HCT116 (cell line): ENCODE results near the gene DOCK3. TPM values are rescaled to one million over a fixed set of nuclear protein-coding genes. Genes with fewer than 3 reads are reported as not detected.

Source experiments
- ATAC-seq: fragments of 200-7000 bp; cut with Tn5 transposase; 2 replicates; pipeline ENCODE4 v1.9.1; 2020; ENCODE audit warnings: mild to moderate bottlenecking, moderate library complexity
- BruUV-seq: library from RNA; stranded (reverse); fragments of 400-500 nt; replicated peaks from 2 replicates; lab custom pipeline; 2021; lab: Mats Ljungman, UMichigan
- CTCF ChIA-PET: fragments of 300-600 bp; sonication (Branson Sonifier 250); formaldehyde crosslinking; loops from one replicate; lab custom pipeline; 2021; ENCODE audit warnings: antibody characterized with exemption; lab: Charles Lee
- POLR2A ChIA-PET: fragments of 300-600, 350-600 bp; sonication (Branson Sonifier 250); formaldehyde crosslinking; loops from one replicate; lab custom pipeline; 2021; ENCODE audit warnings: antibody characterized with exemption; lab: Charles Lee
- RAD21 ChIA-PET, 2 experiments: fragments of 300-600 bp; sonication (Branson Sonifier 250); formaldehyde crosslinking; loops; one replicate each; lab custom pipeline; 2023; ENCODE audit warnings: low total read pairs in 2 of 2; ENCODE audit not compliant: uncharacterized antibody in 2 of 2, unreplicated experiment in 2 of 2, low non-redundant PET in 1 of 2; lab: Charles Lee
- DNase-seq: peaks from one replicate; pipeline ENCODE4 v3.0.0-alpha.2; 2010; ENCODE audit warnings: low read depth, low spot score
- H2AFZ ChIP-seq: fragments of 200-600 bp; shearing (Covaris generic), sonication (generic); 2 replicates; pipeline ENCODE4 v1.6.1; 2017; ENCODE audit warnings: low read depth, mixed run types, mixed read lengths, antibody characterized with exemption, low read length; ENCODE audit not compliant: poor library complexity, severe bottlenecking
- H3K27ac ChIP-seq: 2 replicates; pipeline ENCODE4 v1.5.1; 2012; ENCODE audit warnings: low read depth, low read length
- H3K27me3 ChIP-seq: fragments of 200-600 bp; sonication (generic); 2 replicates; pipeline ENCODE4 v1.6.1; 2016; ENCODE audit warnings: mixed run types, low read length, mixed read lengths; ENCODE audit not compliant: insufficient read depth
- H3K36me3 ChIP-seq, 2 experiments: fragments of 200-500 bp in 1 of 2; fragments of 200-600 bp in 1 of 2; sonication (Bioruptor generic) in 1 of 2; sonication (generic) in 1 of 2; 2 replicates each; pipeline versions ENCODE4 v1.5.1 to v1.6.1; 2014 to 2016; ENCODE audit warnings: low read length in 2 of 2, inconsistent platforms in 1 of 2, mixed read lengths in 1 of 2, mixed run types in 1 of 2; ENCODE audit not compliant: insufficient read depth in 2 of 2, control insufficient read depth in 1 of 2
- H3K4me1 ChIP-seq, 2 experiments: fragments of 200-600 bp in 1 of 2; sonication (generic) in 1 of 2; 2 replicates each; pipeline versions ENCODE4 v1.5.1 to v1.6.1; 2012 to 2017; ENCODE audit warnings: low read length in 2 of 2, inconsistent platforms in 1 of 2, mild to moderate bottlenecking in 1 of 2, mixed read lengths in 1 of 2, mixed run types in 1 of 2, moderate library complexity in 1 of 2; ENCODE audit not compliant: insufficient read depth in 2 of 2, control insufficient read depth in 1 of 2
- H3K4me2 ChIP-seq: fragments of 200-600 bp; sonication (generic); 2 replicates; pipeline ENCODE4 v1.6.1; 2017; ENCODE audit warnings: mixed run types, low read length, mixed read lengths
- H3K4me3 ChIP-seq, 2 experiments: fragments of 200-600 bp in 1 of 2; sonication (generic) in 1 of 2; replicated peaks in 1 of 2; 2 replicates each; pipeline ENCODE4 v1.5.1; 2011 to 2016; ENCODE audit warnings: low read length in 2 of 2, control low read depth in 1 of 2, low read depth in 1 of 2, mild to moderate bottlenecking in 1 of 2, mixed read lengths in 1 of 2, mixed run types in 1 of 2
- H3K79me2 ChIP-seq: fragments of 200-600 bp; sonication (generic); 2 replicates; pipeline ENCODE4 v1.6.1; 2017; ENCODE audit warnings: mild to moderate bottlenecking, mixed run types, low read length, moderate library complexity, mixed read lengths; ENCODE audit not compliant: insufficient read depth
- H3K9ac ChIP-seq: fragments of 200-600 bp; sonication (generic); 2 replicates; pipeline ENCODE4 v1.6.1; 2016; ENCODE audit warnings: low read length, mixed read lengths
- H3K9me2 ChIP-seq: fragments of 200-600 bp; sonication (generic), shearing (Covaris generic); 2 replicates; pipeline ENCODE4 v1.6.1; 2017; ENCODE audit warnings: mixed run types, mild to moderate bottlenecking, moderate library complexity; ENCODE audit not compliant: insufficient read depth
- H3K9me3 ChIP-seq, 2 experiments: fragments of 200-500 bp in 1 of 2; fragments of 200-600 bp in 1 of 2; sonication (Bioruptor generic) in 1 of 2; sonication (generic) in 1 of 2; 2 replicates each; pipeline ENCODE4 v1.6.1; 2014 to 2017; ENCODE audit warnings: low read length in 2 of 2, mixed read lengths in 2 of 2, inconsistent platforms in 1 of 2, low read depth in 1 of 2, mild to moderate bottlenecking in 1 of 2, mixed run types in 1 of 2, moderate library complexity in 1 of 2; ENCODE audit not compliant: control insufficient read depth in 1 of 2, insufficient read depth in 1 of 2
- H4K20me1 ChIP-seq: fragments of 200-600 bp; sonication (generic), shearing (Covaris generic); 2 replicates; pipeline ENCODE4 v1.6.1; 2017; ENCODE audit warnings: mixed run types, mild to moderate bottlenecking, moderate library complexity; ENCODE audit not compliant: insufficient read depth
- CBX3 ChIP-seq: IDR thresholded peaks from 2 replicates; pipeline ENCODE4 v1.6.1; 2012; ENCODE audit warnings: low read depth
- EGR1 ChIP-seq: IDR thresholded peaks from 2 replicates; pipeline ENCODE4 v1.6.1; 2012; ENCODE audit warnings: low read depth
- EZH2 ChIP-seq: fragments of 200-600 bp; sonication (generic); IDR thresholded peaks from 2 replicates; pipeline ENCODE4 v1.6.1; 2017; ENCODE audit warnings: antibody characterized with exemption, mixed run types
- FOSL1 ChIP-seq: IDR thresholded peaks from 2 replicates; pipeline ENCODE4 v1.6.1; 2012; ENCODE audit warnings: low read depth
- POLR2A ChIP-seq: IDR thresholded peaks from 2 replicates; pipeline ENCODE4 v1.7.0; 2011; ENCODE audit warnings: borderline replicate concordance; ENCODE audit not compliant: insufficient read depth, insufficient read length; ENCODE audit errors: extremely low read depth
- RAD21 ChIP-seq: IDR thresholded peaks from 2 replicates; pipeline ENCODE4 v1.6.1; 2012; ENCODE audit warnings: low read depth, mild to moderate bottlenecking
- SP1 ChIP-seq: IDR thresholded peaks from 2 replicates; pipeline ENCODE4 v1.6.1; 2012; ENCODE audit warnings: low read depth
- YY1 ChIP-seq: IDR thresholded peaks from 2 replicates; pipeline ENCODE4 v1.6.1; 2011; ENCODE audit warnings: low read length, low read depth, moderate library complexity, mild to moderate bottlenecking; ENCODE audit not compliant: insufficient replicate concordance; ENCODE audit errors: extremely low read depth
- ZFX ChIP-seq: fragments of 450-650 bp; IDR thresholded peaks from 2 replicates; pipeline ENCODE4 v1.6.1; 2017
- intact Hi-C: fragments of 100-400 bp; cut with micrococcal nuclease; formaldehyde crosslinking; loops from 2 replicates; pipeline ENCODE4 v1.10.0; 2022
- total RNA-seq: library from RNA; stranded (reverse); gene quantifications from one replicate; pipeline ENCODE4 v1.2.1, GENCODE V29; 2021; ENCODE audit not compliant: unreplicated experiment

The DOCK3 gene
- total RNA-seq, 1 experiment from 2014 or later, result 4.2 TPM

- no peak overlapping the region for H3K27ac ChIP-seq
- H3K79me2 ChIP-seq, result no peaks in the 10 kb centered on the region
- no peaks in the 10 kb centered on the region for H3K27me3 ChIP-seq
- no peaks in the 10 kb centered on the region for H4K20me1 ChIP-seq
- H3K9me2 ChIP-seq, result no peaks in the 10 kb centered on the region
- no peak overlapping the region for H3K4me3 ChIP-seq
- H3K9ac ChIP-seq, result no peak overlapping the region
- no peak overlapping the region for H2AFZ ChIP-seq
- no peak for DNase-seq
- no peaks in the 10 kb centered on the region for H3K36me3 ChIP-seq
- no TSS peak for BruUV-seq
- TF ChIP-seq YY1, result no peak
- no peak for TF ChIP-seq EZH2
- no peak for TF ChIP-seq POLR2A
- no peak for TF ChIP-seq SP1
- TF ChIP-seq ZFX, result no peak
- CTCF ChIA-PET, result no interaction called here
- POLR2A ChIA-PET, result no interaction called here
- RAD21 ChIA-PET, result no interaction called here
- H3K9me3 ChIP-seq, result no peaks in the 10 kb centered on the region
- no peak overlapping the region for H3K4me2 ChIP-seq
- H3K4me1 ChIP-seq, result no peaks in the 10 kb centered on the region
- no peak for ATAC-seq
- intact Hi-C loops, result loop anchor here (5.0 kb wide), 1 partner anchor 98 kb away; no protein-coding TSS in a partner anchor
These were observed 599.3 kb downstream of the DOCK3 start for GRCh38 chr3:51274052-51274451.

- DNase-seq, result no peak
- no peaks in the 10 kb centered on the region for H3K79me2 ChIP-seq
- ChIA-PET CTCF (interaction anchor here (1.1 kb wide), 1 partner anchor 175 kb away, joined by 3 read pairs; no protein-coding TSS in a partner anchor), RAD21 (no interaction called here)
- H2AFZ ChIP-seq, result no peak overlapping the region
- H3K4me1 ChIP-seq, result no peaks in the 10 kb centered on the region
- H3K27me3 ChIP-seq, result no peaks in the 10 kb centered on the region
- no peak overlapping the region for H3K27ac ChIP-seq
- no peak overlapping the region for H3K4me2 ChIP-seq
- no peaks in the 10 kb centered on the region for H3K9me3 ChIP-seq
- no TSS peak for BruUV-seq
- H4K20me1 ChIP-seq, result no peaks in the 10 kb centered on the region
- TF ChIP-seq FOSL1 (no peak), RAD21 (no peak), EGR1 (no peak), CBX3 (no peak)
- TF ChIP-seq, all 23 proteins: peak for 0
- ATAC-seq, result no peak
- Histone ChIP-seq H3K36me3 (no peaks in the 10 kb centered on the region), H3K9me2 (no peaks in the 10 kb centered on the region), H3K4me3 (no peak overlapping the region), H3K9ac (no peak overlapping the region)
- intact Hi-C loops, result no loop called here
- POLR2A ChIA-PET, result no interaction called here
These were observed 600.5 kb downstream of the DOCK3 start for GRCh38 chr3:51275111-51275805.
